Measurements from ENCODE around the gene SRD5A2. TPM values are rescaled to one million over a fixed set of nuclear protein-coding genes. Genes with fewer than 3 reads are reported as not detected.

Gene SRD5A2
- total RNA-seq, 1 donor from 2014 or later = not detected

DNA sequence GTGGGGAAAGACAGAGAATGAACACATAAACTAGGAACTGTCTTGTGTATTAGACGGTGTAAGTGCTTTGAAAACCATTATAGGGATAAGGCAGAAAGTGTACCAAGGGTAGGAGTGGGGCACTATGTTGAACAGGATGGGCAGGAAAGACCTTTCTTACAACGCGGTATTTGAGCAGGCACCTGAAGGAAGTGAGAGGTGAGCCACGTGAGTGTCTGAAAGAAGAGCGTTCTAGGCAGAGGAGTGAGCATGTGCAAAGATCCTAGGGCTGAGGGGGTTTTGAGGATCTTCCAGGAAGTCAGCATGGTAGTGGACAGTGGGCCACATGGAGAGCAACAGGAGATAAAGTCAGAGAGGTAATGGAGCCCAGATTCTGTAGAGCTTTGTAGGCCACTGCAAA, 65.2 kb downstream of the SRD5A2 start:
- Mint-ChIP-seq H3K9me3 (peaks cover 5% of the 10 kb centered on the region), H3K4me3 (no peak overlapping the region), H3K27me3 (ENCODE audit: insufficient read depth, low read depth) (peaks cover 2% of the 10 kb centered on the region), H3K4me1 (no peaks in the 10 kb centered on the region), H3K27ac (no peak overlapping the region), H3K36me3 (no peaks in the 10 kb centered on the region)
- Histone ChIP-seq H2AFZ (replicated peaks) (no peak overlapping the region), H3K36me3 (no peaks in the 10 kb centered on the region), H3K27me3 (no peaks in the 10 kb centered on the region), H3K4me2 (no peak overlapping the region), H3K9ac (no peak overlapping the region), H3K4me1 (no peaks in the 10 kb centered on the region), H3K79me2 (ENCODE audit: low read depth) (no peaks in the 10 kb centered on the region), H3K27ac (no peak overlapping the region), H3F3A (ENCODE audit: low read depth) (no peaks in the 10 kb centered on the region), H3K4me3 (no peak overlapping the region), H3K9me3 (ENCODE audit: low read depth) (no peaks in the 10 kb centered on the region), H4K20me1 (ENCODE audit: low read depth) (no peaks in the 10 kb centered on the region)
- no peak for DNase-seq (ENCODE audit: low spot score)
- TF ChIP-seq EZH2 (IDR thresholded peaks at IDR 0.05) (no peak), EZH2phosphoT487 (IDR thresholded peaks at IDR 0.05) (no peak), CTCF (IDR thresholded peaks at IDR 0.05) (no peak)

DNA sequence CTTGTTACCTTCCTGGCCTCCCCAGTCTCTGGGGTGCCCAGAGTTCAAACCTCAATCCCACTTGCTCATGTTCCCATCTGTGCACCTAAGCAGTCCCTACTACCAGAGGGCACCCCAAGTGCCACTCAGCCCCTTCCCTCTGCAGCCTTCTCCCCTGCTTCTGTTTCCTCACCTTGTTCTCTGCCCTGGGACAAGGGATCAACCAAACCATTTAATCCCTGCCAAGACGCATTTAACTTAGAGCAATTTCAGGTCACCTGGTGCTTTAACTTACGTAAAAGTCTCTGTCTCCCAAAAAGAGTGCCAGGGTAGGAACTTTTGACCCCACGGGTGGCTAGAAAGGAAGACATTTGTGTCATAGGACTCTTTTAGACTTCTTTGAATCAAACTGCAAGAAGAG, 67.2 kb downstream of the SRD5A2 start:
- Histone ChIP-seq H3K27ac (no peak overlapping the region), H2AFZ (replicated peaks) (no peak overlapping the region), H3K36me3 (no peaks in the 10 kb centered on the region), H3K79me2 (ENCODE audit: low read depth) (no peaks in the 10 kb centered on the region), H3F3A (ENCODE audit: low read depth) (no peaks in the 10 kb centered on the region), H3K4me3 (no peak overlapping the region), H3K4me1 (no peaks in the 10 kb centered on the region), H3K9me3 (ENCODE audit: low read depth) (no peaks in the 10 kb centered on the region), H3K9ac (no peak overlapping the region), H3K4me2 (no peak overlapping the region), H3K27me3 (no peaks in the 10 kb centered on the region), H4K20me1 (ENCODE audit: low read depth) (no peaks in the 10 kb centered on the region)
- H3K27me3 Mint-ChIP-seq (ENCODE audit: insufficient read depth, low read depth) = peaks cover 2% of the 10 kb centered on the region
- peaks cover 2% of the 10 kb centered on the region for H3K9me3 Mint-ChIP-seq
- H3K36me3 Mint-ChIP-seq = no peaks in the 10 kb centered on the region
- H3K4me1 Mint-ChIP-seq = no peaks in the 10 kb centered on the region
- TF ChIP-seq CTCF (IDR thresholded peaks at IDR 0.05) (no peak), EZH2phosphoT487 (IDR thresholded peaks at IDR 0.05) (no peak), EZH2 (IDR thresholded peaks at IDR 0.05) (no peak)
- no peak for DNase-seq (ENCODE audit: low spot score)
- H3K27ac Mint-ChIP-seq = no peak overlapping the region
- no peak overlapping the region for H3K4me3 Mint-ChIP-seq

GRCh38 chr2:31511376-31511775, 69.4 kb downstream of the SRD5A2 start:
- no peaks in the 10 kb centered on the region for H3K79me2 ChIP-seq (ENCODE audit: low read depth)
- Mint-ChIP-seq H3K27me3 (ENCODE audit: insufficient read depth, low read depth) (peaks cover 2% of the 10 kb centered on the region), H3K4me3 (no peak overlapping the region)

More at GRCh38 chr2:31511376-31511775, 69.4 kb downstream of the SRD5A2 start:
- Histone ChIP-seq H3K4me2 (no peak overlapping the region), H3K9ac (no peak overlapping the region), H2AFZ (replicated peaks) (no peak overlapping the region), H3K9me3 (ENCODE audit: low read depth) (no peaks in the 10 kb centered on the region), H3K4me3 (no peak overlapping the region), H3K4me1 (peaks cover 3% of the 10 kb centered on the region), H3K27me3 (no peaks in the 10 kb centered on the region), H3K27ac (no peak overlapping the region), H3F3A (ENCODE audit: low read depth) (no peaks in the 10 kb centered on the region), H4K20me1 (ENCODE audit: low read depth) (no peaks in the 10 kb centered on the region), H3K36me3 (no peaks in the 10 kb centered on the region)
- no peak for DNase-seq (ENCODE audit: low spot score)
- peaks cover 2% of the 10 kb centered on the region for H3K9me3 Mint-ChIP-seq
- TF ChIP-seq CTCF (IDR thresholded peaks at IDR 0.05) (no peak), EZH2phosphoT487 (IDR thresholded peaks at IDR 0.05) (no peak), EZH2 (IDR thresholded peaks at IDR 0.05) (no peak)
- no peaks in the 10 kb centered on the region for H3K4me1 Mint-ChIP-seq
- H3K36me3 Mint-ChIP-seq = no peaks in the 10 kb centered on the region
- H3K27ac Mint-ChIP-seq = no peak overlapping the region

Measured in neural progenitor cell (in vitro differentiated cells).